OCI-LY7 (cell line): ENCODE data around the gene PDPN. TPM values are rescaled to one million over a fixed set of nuclear protein-coding genes. Genes with fewer than 3 reads are reported as not detected.

Source experiments
- BruUV-seq: library from RNA; stranded (reverse); fragments of 400-500 nt; replicated peaks from 2 replicates; lab custom pipeline; 2021; lab: Mats Ljungman, UMichigan
- CTCF ChIA-PET: fragments of 300-600 bp; sonication (Branson Sonifier 250); formaldehyde crosslinking; loops from one replicate; lab custom pipeline; 2022; ENCODE audit warnings: antibody characterized with exemption; ENCODE audit not compliant: unreplicated experiment; lab: Charles Lee
- POLR2A ChIA-PET: fragments of 300-600 bp; sonication (Branson Sonifier 250); formaldehyde crosslinking; loops from one replicate; lab custom pipeline; 2022; ENCODE audit warnings: antibody characterized with exemption; lab: Charles Lee
- DNase-seq: peaks from one replicate; pipeline ENCODE4 v3.0.0-alpha.2; 2015; ENCODE audit warnings: low spot score
- H2AFZ ChIP-seq: fragments of 200-600 bp; sonication (generic), shearing (Covaris generic); 2 replicates; pipeline ENCODE4 v1.6.1; 2014; ENCODE audit warnings: mild to moderate bottlenecking, antibody characterized with exemption, low read length, moderate library complexity
- H3K27ac ChIP-seq: fragments of 200-600 bp; sonication (generic); 2 replicates; pipeline ENCODE4 v1.5.1; 2014; ENCODE audit warnings: mixed run types, low read depth, mild to moderate bottlenecking, moderate library complexity, low read length, inconsistent platforms; ENCODE audit not compliant: poor library complexity, severe bottlenecking
- H3K36me3 ChIP-seq: fragments of 200-600 bp; sonication (generic); 2 replicates; pipeline ENCODE4 v1.6.1; 2014; ENCODE audit warnings: mild to moderate bottlenecking, antibody characterized with exemption, low read length, moderate library complexity, mixed read lengths; ENCODE audit not compliant: insufficient read depth
- H3K4me1 ChIP-seq: fragments of 200-600 bp; sonication (generic); 2 replicates; pipeline ENCODE4 v1.5.1; 2014; ENCODE audit warnings: mild to moderate bottlenecking, low read length; ENCODE audit not compliant: insufficient read depth, poor library complexity, severe bottlenecking
- H3K4me2 ChIP-seq: fragments of 200-600 bp; sonication (generic); 2 replicates; pipeline ENCODE4 v1.6.1; 2014; ENCODE audit warnings: mild to moderate bottlenecking, low read length
- H3K4me3 ChIP-seq: fragments of 200-600 bp; sonication (generic); 2 replicates; pipeline ENCODE4 v1.5.1; 2014; ENCODE audit warnings: mild to moderate bottlenecking, low read depth, low read length; ENCODE audit not compliant: poor library complexity, severe bottlenecking
- H3K79me2 ChIP-seq: fragments of 200-600 bp; sonication (generic); 2 replicates; pipeline ENCODE4 v1.6.1; 2016; ENCODE audit warnings: low read depth, mild to moderate bottlenecking, low read length, moderate library complexity, mixed read lengths; ENCODE audit not compliant: insufficient read depth
- H3K9me2 ChIP-seq: fragments of 200-600 bp; sonication (generic); 2 replicates; pipeline ENCODE4 v1.6.1; 2016; ENCODE audit warnings: mild to moderate bottlenecking, low read length, mixed read lengths; ENCODE audit not compliant: insufficient read depth
- H3K9me3 ChIP-seq: fragments of 200-600 bp; sonication (generic); 2 replicates; pipeline ENCODE4 v1.6.1; 2014; ENCODE audit warnings: mild to moderate bottlenecking, mixed run types, low read length, mixed read lengths
- H4K20me1 ChIP-seq: fragments of 200-600 bp; sonication (generic); 2 replicates; pipeline ENCODE4 v1.6.1; 2014; ENCODE audit warnings: mild to moderate bottlenecking, antibody characterized with exemption, low read length, moderate library complexity, mixed read lengths; ENCODE audit not compliant: insufficient read depth
- CTCF ChIP-seq: fragments of 200-600 bp; sonication (generic); conservative IDR thresholded peaks from 2 replicates; pipeline ENCODE4 v1.5.1; 2014; ENCODE audit warnings: mild to moderate bottlenecking, antibody characterized with exemption, low read length, moderate library complexity, mixed read lengths
- EZH2phosphoT487 ChIP-seq: fragments of 200-600 bp; sonication (generic); IDR thresholded peaks from 2 replicates; pipeline ENCODE4 v1.6.1; 2018; ENCODE audit warnings: low read depth, borderline replicate concordance, mild to moderate bottlenecking, mixed run types, antibody characterized with exemption, low read length, moderate library complexity, mixed read lengths
- intact Hi-C: fragments of 100-400 bp; cut with micrococcal nuclease; formaldehyde crosslinking; loops from one replicate; pipeline ENCODE4 v1.10.0; 2022; ENCODE audit not compliant: unreplicated experiment
- total RNA-seq, 2 experiments: library from RNA; depleted of rRNA in 1 of 2; stranded (reverse); fragments of >200 nt in 1 of 2; shearing (Covaris generic) in 1 of 2; gene quantifications; 2 replicates each; pipeline ENCODE4 v1.2.3, GENCODE V29; 2014 to 2022

The PDPN gene
- total RNA-seq, 2 experiments from 2014 or later, result not detected

GRCh38 chr1:13593511-13594131, 10.0 kb downstream of the PDPN start:
- no peaks in the 10 kb centered on the region for H3K9me3 ChIP-seq
- H3K27ac ChIP-seq, result no peak overlapping the region
- H4K20me1 ChIP-seq, result no peaks in the 10 kb centered on the region
- intact Hi-C loops, result no loop called here
- H3K4me3 ChIP-seq, result no peak overlapping the region
- TF ChIP-seq EZH2phosphoT487, result no peak
- ChIA-PET POLR2A (interaction anchor here (0.6 kb wide), 1 partner anchor 156 kb away, joined by 5 read pairs; no protein-coding TSS in a partner anchor), CTCF (no interaction called here)
- no peak overlapping the region for H3K4me2 ChIP-seq
- H3K9me2 ChIP-seq, result no peaks in the 10 kb centered on the region
- BruUV-seq, result no TSS peak
- no peak for DNase-seq
- no peaks in the 10 kb centered on the region for H3K36me3 ChIP-seq
- no peak overlapping the region for H2AFZ ChIP-seq
- no peaks in the 10 kb centered on the region for H3K4me1 ChIP-seq
- H3K79me2 ChIP-seq, result no peaks in the 10 kb centered on the region

- TF ChIP-seq EZH2phosphoT487, result no peak
- no peak for TF ChIP-seq CTCF
- no TSS peak for BruUV-seq
- Histone ChIP-seq H3K4me1 (no peaks in the 10 kb centered on the region), H4K20me1 (no peaks in the 10 kb centered on the region), H3K36me3 (no peaks in the 10 kb centered on the region), H2AFZ (no peak overlapping the region), H3K9me2 (no peaks in the 10 kb centered on the region), H3K4me2 (no peak overlapping the region), H3K4me3 (no peak overlapping the region), H3K27ac (no peak overlapping the region), H3K9me3 (no peaks in the 10 kb centered on the region), H3K79me2 (no peaks in the 10 kb centered on the region)
- POLR2A ChIA-PET, result no interaction called here
- no peak for DNase-seq
- CTCF ChIA-PET, result no interaction called here
- intact Hi-C loops, result no loop called here
Observed at GRCh38 chr1:13595411-13595810, 11.8 kb downstream of the PDPN start.

- H3K4me3 ChIP-seq, result no peak overlapping the region
- H3K9me3 ChIP-seq, result no peaks in the 10 kb centered on the region
- no peak for TF ChIP-seq EZH2phosphoT487
- TF ChIP-seq CTCF, result no peak
- H3K4me2 ChIP-seq, result no peak overlapping the region
- H3K36me3 ChIP-seq, result no peaks in the 10 kb centered on the region
- no TSS peak for BruUV-seq
- H4K20me1 ChIP-seq, result no peaks in the 10 kb centered on the region
- no peak overlapping the region for H2AFZ ChIP-seq
- DNase-seq, result no peak
- H3K4me1 ChIP-seq, result no peaks in the 10 kb centered on the region
- no peaks in the 10 kb centered on the region for H3K9me2 ChIP-seq
- no peaks in the 10 kb centered on the region for H3K79me2 ChIP-seq
- CTCF ChIA-PET, result no interaction called here
- no peak overlapping the region for H3K27ac ChIP-seq
- POLR2A ChIA-PET, result no interaction called here
- intact Hi-C loops, result no loop called here
Observed at GRCh38 chr1:13597166-13597565, 13.5 kb downstream of the PDPN start.
